TTC549 (cell line): ENCODE measurements around the gene BRD8.

Experiments
- FAIRE-seq: peaks from 2 replicates; lab custom pipeline; 2012; peaks lifted over from hg19 to GRCh38; lab: Jason Lieb, UNC

BRD8 gene

GRCh38 chr5:138102454-138103318, 75.7 kb downstream of the BRD8 start:
- no peak for FAIRE-seq

GRCh38 chr5:138096997-138097828, 81.2 kb downstream of the BRD8 start:
- no peak for FAIRE-seq

GRCh38 chr5:138096363-138096762, 82.1 kb downstream of the BRD8 start:
- no peak for FAIRE-seq

GRCh38 chr5:138095100-138095907, 83.1 kb downstream of the BRD8 start:
- FAIRE-seq: no peak

- no peak for FAIRE-seq
These were observed 85.4 kb downstream of the BRD8 start for GRCh38 chr5:138093036-138093435.

- FAIRE-seq: no peak
These were observed 86.1 kb downstream of the BRD8 start for GRCh38 chr5:138092301-138092700.

- no peak for FAIRE-seq
These were observed 86.7 kb downstream of the BRD8 start for GRCh38 chr5:138091685-138092084.
